A549 (cell line): ENCODE results near the gene ANKRD27.

Experiments used
- CEBPB ChIP-seq, 2 experiments: fragments of >200 bp in 1 of 2; sonication (Bioruptor Twin) in 1 of 2; formaldehyde crosslinking in 1 of 2; IDR thresholded peaks; 2 replicates each; pipeline ENCODE4 v1.6.1; 2012 to 2016
- CHD2 ChIP-seq: fragments of 150-350 bp; IDR thresholded peaks from 2 replicates; pipeline ENCODE4 v1.6.1; 2014; ENCODE audit warnings: low read length; ENCODE audit not compliant: partially characterized antibody
- JUNB ChIP-seq: fragments of >200 bp; sonication (Bioruptor Twin); formaldehyde crosslinking; IDR thresholded peaks from 2 replicates; pipeline ENCODE4 v1.6.1; 2016
- KDM1A ChIP-seq: fragments of 200-600 bp; sonication (generic); IDR thresholded peaks from 2 replicates; pipeline ENCODE4 v1.6.1; 2016; ENCODE audit warnings: low read depth, mild to moderate bottlenecking
- RFX5 ChIP-seq: fragments of 450-650 bp; IDR thresholded peaks from 2 replicates; pipeline ENCODE4 v1.7.1; 2014; ENCODE audit warnings: antibody characterized with exemption, mild to moderate bottlenecking, moderate library complexity
- TF ChIP-seq, protein P1 (sequence below): fragments of 200-600 bp; sonication (generic); IDR thresholded peaks from 2 replicates; pipeline ENCODE4 v1.6.1; 2016; ENCODE audit warnings: antibody characterized with exemption, mild to moderate bottlenecking, moderate library complexity
- TF ChIP-seq, protein P2 (sequence below): fragments of 250-450 bp; sonication (Bioruptor Pico); IDR thresholded peaks from 2 replicates; pipeline ENCODE4 v1.5.0; 2021; ENCODE audit warnings: mild to moderate bottlenecking, moderate library complexity, borderline replicate concordance
- TF ChIP-seq, protein P3 (sequence below): fragments of >200 bp; sonication (Bioruptor Twin); formaldehyde crosslinking; IDR thresholded peaks from 3 replicates; pipeline ENCODE4 v1.5.1; 2016

DNA sequence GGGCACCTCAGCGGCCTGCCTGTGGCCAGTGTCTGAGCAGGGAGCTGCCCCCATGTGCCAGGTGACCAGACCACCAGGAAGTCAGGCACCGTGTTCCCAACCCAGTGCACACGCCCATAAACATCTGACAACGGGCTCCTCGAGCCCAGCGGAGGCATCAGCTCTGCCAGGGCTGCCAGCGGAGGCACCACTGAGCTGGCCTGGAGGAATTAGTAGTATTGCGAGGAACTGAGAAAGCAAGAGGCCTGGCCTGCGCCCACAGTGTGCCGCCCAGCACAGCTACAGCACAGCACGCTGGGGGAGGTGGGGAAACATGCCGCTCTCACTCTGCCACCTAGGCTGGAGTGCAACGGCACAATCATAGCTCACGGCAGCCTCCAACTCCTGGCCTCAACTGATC is 44.6 kb downstream of the ANKRD27 start:
- TF ChIP-seq JUNB (no peak), KDM1A (no peak), CHD2 (no peak), CEBPB (IDR thresholded peaks at IDR 0.05) (no peak), RFX5 (no peak)
- TF ChIP-seq, protein P1, sequence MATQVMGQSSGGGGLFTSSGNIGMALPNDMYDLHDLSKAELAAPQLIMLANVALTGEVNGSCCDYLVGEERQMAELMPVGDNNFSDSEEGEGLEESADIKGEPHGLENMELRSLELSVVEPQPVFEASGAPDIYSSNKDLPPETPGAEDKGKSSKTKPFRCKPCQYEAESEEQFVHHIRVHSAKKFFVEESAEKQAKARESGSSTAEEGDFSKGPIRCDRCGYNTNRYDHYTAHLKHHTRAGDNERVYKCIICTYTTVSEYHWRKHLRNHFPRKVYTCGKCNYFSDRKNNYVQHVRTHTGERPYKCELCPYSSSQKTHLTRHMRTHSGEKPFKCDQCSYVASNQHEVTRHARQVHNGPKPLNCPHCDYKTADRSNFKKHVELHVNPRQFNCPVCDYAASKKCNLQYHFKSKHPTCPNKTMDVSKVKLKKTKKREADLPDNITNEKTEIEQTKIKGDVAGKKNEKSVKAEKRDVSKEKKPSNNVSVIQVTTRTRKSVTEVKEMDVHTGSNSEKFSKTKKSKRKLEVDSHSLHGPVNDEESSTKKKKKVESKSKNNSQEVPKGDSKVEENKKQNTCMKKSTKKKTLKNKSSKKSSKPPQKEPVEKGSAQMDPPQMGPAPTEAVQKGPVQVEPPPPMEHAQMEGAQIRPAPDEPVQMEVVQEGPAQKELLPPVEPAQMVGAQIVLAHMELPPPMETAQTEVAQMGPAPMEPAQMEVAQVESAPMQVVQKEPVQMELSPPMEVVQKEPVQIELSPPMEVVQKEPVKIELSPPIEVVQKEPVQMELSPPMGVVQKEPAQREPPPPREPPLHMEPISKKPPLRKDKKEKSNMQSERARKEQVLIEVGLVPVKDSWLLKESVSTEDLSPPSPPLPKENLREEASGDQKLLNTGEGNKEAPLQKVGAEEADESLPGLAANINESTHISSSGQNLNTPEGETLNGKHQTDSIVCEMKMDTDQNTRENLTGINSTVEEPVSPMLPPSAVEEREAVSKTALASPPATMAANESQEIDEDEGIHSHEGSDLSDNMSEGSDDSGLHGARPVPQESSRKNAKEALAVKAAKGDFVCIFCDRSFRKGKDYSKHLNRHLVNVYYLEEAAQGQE, result no peak
- TF ChIP-seq, protein P2, sequence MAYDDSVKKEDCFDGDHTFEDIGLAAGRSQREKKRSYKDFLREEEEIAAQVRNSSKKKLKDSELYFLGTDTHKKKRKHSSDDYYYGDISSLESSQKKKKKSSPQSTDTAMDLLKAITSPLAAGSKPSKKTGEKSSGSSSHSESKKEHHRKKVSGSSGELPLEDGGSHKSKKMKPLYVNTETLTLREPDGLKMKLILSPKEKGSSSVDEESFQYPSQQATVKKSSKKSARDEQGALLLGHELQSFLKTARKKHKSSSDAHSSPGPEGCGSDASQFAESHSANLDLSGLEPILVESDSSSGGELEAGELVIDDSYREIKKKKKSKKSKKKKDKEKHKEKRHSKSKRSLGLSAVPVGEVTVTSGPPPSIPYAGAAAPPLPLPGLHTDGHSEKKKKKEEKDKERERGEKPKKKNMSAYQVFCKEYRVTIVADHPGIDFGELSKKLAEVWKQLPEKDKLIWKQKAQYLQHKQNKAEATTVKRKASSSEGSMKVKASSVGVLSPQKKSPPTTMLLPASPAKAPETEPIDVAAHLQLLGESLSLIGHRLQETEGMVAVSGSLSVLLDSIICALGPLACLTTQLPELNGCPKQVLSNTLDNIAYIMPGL (CRISPR knock-in tag), result no peak
- TF ChIP-seq, protein P3, sequence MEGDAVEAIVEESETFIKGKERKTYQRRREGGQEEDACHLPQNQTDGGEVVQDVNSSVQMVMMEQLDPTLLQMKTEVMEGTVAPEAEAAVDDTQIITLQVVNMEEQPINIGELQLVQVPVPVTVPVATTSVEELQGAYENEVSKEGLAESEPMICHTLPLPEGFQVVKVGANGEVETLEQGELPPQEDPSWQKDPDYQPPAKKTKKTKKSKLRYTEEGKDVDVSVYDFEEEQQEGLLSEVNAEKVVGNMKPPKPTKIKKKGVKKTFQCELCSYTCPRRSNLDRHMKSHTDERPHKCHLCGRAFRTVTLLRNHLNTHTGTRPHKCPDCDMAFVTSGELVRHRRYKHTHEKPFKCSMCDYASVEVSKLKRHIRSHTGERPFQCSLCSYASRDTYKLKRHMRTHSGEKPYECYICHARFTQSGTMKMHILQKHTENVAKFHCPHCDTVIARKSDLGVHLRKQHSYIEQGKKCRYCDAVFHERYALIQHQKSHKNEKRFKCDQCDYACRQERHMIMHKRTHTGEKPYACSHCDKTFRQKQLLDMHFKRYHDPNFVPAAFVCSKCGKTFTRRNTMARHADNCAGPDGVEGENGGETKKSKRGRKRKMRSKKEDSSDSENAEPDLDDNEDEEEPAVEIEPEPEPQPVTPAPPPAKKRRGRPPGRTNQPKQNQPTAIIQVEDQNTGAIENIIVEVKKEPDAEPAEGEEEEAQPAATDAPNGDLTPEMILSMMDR, result no peak
